Measurements from ENCODE around the gene SOD1. TPM values are rescaled to one million over a fixed set of nuclear protein-coding genes. Genes with fewer than 3 reads are reported as not detected.

SOD1 gene
- total RNA-seq, 1 experiment from 2014 or later = 380 TPM

- Histone ChIP-seq H3K27me3 (replicated peaks; ENCODE audit: insufficient read depth, low read depth, low read length, poor library complexity) (no peaks in the 10 kb centered on the region), H3K9me3 (ENCODE audit: low read depth, low read length, poor library complexity, severe bottlenecking) (no peaks in the 10 kb centered on the region), H3K36me3 (ENCODE audit: insufficient read depth, low read length, poor library complexity, severe bottlenecking) (peaks cover 19% of the 10 kb centered on the region), H3K27ac (ENCODE audit: low read depth, low read length, poor library complexity, severe bottlenecking) (no peak overlapping the region), H3K4me3 (ENCODE audit: low read depth, low read length, poor library complexity, severe bottlenecking) (no peak overlapping the region), H3K4me1 (ENCODE audit: insufficient read depth, low read length, poor library complexity, severe bottlenecking) (no peaks in the 10 kb centered on the region)
- BruUV-seq (replicated peaks) = no TSS peak
- POLR2A ChIA-PET (ENCODE audit: low non-redundant PET) = no interaction called here
- DNase-seq (ENCODE audit: low spot score) = no peak
- CTCF ChIA-PET = no interaction called here
- intact Hi-C loops (cut with micrococcal nuclease; ENCODE audit: unreplicated experiment) = no loop called here
- TF ChIP-seq EZH2 (IDR thresholded peaks at IDR 0.05; ENCODE audit: borderline replicate concordance, low read depth, low read length, poor library complexity, severe bottlenecking) (no peak), CTCF (conservative IDR thresholded peaks at IDR 0.05; ENCODE audit: low read depth, low read length) (no peak)
Measured at GRCh38 chr21:31675318-31675717, 15.8 kb downstream of the SOD1 start.

- POLR2A ChIA-PET (ENCODE audit: low non-redundant PET) = no interaction called here
Measured at GRCh38 chr21:31675960-31676359, 16.5 kb downstream of the SOD1 start.

GRCh38 chr21:31677047-31677446 is 17.6 kb downstream of the SOD1 start:
- no TSS peak for BruUV-seq (replicated peaks)
- H3K27ac ChIP-seq (ENCODE audit: low read depth, low read length, poor library complexity, severe bottlenecking) = no peak overlapping the region
- ChIA-PET POLR2A (ENCODE audit: low non-redundant PET) (no interaction called here), CTCF (no interaction called here)
- H3K4me1 ChIP-seq (ENCODE audit: insufficient read depth, low read length, poor library complexity, severe bottlenecking) = no peaks in the 10 kb centered on the region
- intact Hi-C loops (cut with micrococcal nuclease; ENCODE audit: unreplicated experiment) = no loop called here
- peaks cover 13% of the 10 kb centered on the region for H3K36me3 ChIP-seq (ENCODE audit: insufficient read depth, low read length, poor library complexity, severe bottlenecking)
- no peak overlapping the region for H3K4me3 ChIP-seq (ENCODE audit: low read depth, low read length, poor library complexity, severe bottlenecking)
- no peaks in the 10 kb centered on the region for H3K9me3 ChIP-seq (ENCODE audit: low read depth, low read length, poor library complexity, severe bottlenecking)
- no peak for DNase-seq (ENCODE audit: low spot score)
- H3K27me3 ChIP-seq (replicated peaks; ENCODE audit: insufficient read depth, low read depth, low read length, poor library complexity) = no peaks in the 10 kb centered on the region
- TF ChIP-seq CTCF (conservative IDR thresholded peaks at IDR 0.05; ENCODE audit: low read depth, low read length) (no peak), EZH2 (IDR thresholded peaks at IDR 0.05; ENCODE audit: borderline replicate concordance, low read depth, low read length, poor library complexity, severe bottlenecking) (no peak)

More at GRCh38 chr21:31675960-31676359, 16.5 kb downstream of the SOD1 start:
- no peaks in the 10 kb centered on the region for H3K27me3 ChIP-seq (replicated peaks; ENCODE audit: insufficient read depth, low read depth, low read length, poor library complexity)
- CTCF ChIA-PET = no interaction called here
- H3K27ac ChIP-seq (ENCODE audit: low read depth, low read length, poor library complexity, severe bottlenecking) = no peak overlapping the region
- TF ChIP-seq CTCF (conservative IDR thresholded peaks at IDR 0.05; ENCODE audit: low read depth, low read length) = no peak
- TF ChIP-seq EZH2 (IDR thresholded peaks at IDR 0.05; ENCODE audit: borderline replicate concordance, low read depth, low read length, poor library complexity, severe bottlenecking) = no peak
- no peaks in the 10 kb centered on the region for H3K9me3 ChIP-seq (ENCODE audit: low read depth, low read length, poor library complexity, severe bottlenecking)
- H3K4me3 ChIP-seq (ENCODE audit: low read depth, low read length, poor library complexity, severe bottlenecking) = no peak overlapping the region
- intact Hi-C loops (cut with micrococcal nuclease; ENCODE audit: unreplicated experiment) = no loop called here
- peaks cover 18% of the 10 kb centered on the region for H3K36me3 ChIP-seq (ENCODE audit: insufficient read depth, low read length, poor library complexity, severe bottlenecking)
- no TSS peak for BruUV-seq (replicated peaks)
- no peaks in the 10 kb centered on the region for H3K4me1 ChIP-seq (ENCODE audit: insufficient read depth, low read length, poor library complexity, severe bottlenecking)
- no peak for DNase-seq (ENCODE audit: low spot score)

Measured in A673 (cell line).